Measurements from ENCODE around the gene PLA2R1.
A peak's percentile ranks its signal among the peaks of the same experiment; 100 is the strongest.

Gene PLA2R1

DNA sequence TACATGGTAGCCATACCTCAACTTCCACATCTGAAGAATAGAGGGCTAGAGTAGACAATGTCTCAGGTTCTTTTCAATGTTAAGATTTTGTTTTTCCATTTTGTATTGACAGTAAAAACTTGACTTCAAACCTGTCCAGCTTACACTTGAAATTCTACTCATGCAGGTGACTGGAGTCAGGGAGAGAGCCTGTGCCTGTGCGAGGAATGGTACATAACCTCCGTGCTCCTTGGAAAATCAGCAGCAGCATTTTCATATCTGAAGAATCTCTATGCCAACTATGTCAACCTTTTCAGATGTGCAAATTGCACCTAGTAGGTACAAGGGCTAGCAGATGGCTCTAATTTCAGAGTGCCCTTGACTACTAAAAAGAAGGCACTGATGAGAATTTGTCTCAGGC lies 2.1 kb downstream of the PLA2R1 start:
- no peak overlapping the region for H3K23ac ChIP-seq (ENCODE audit: low read length in 2 of 2)
- H3K27ac ChIP-seq (ENCODE audit: low read length, poor library complexity, severe bottlenecking) = no peak overlapping the region
- H3K18ac ChIP-seq (ENCODE audit: low read depth in 1 of 2, low read length in 2 of 2) = no peak overlapping the region
- H3K36me3 ChIP-seq (ENCODE audit: control insufficient read depth in 1 of 2, insufficient read depth in 2 of 2, low read depth in 1 of 2, low read length in 2 of 2) = peaks cover 3 to 10% of the 10 kb centered on the region in 2 experiments
- WGBS = 98% methylated on average over 2 of the region's 2 CpGs
- no peak overlapping the region for H2BK12ac ChIP-seq (ENCODE audit: low read length in 2 of 2)
- no peak overlapping the region for H2AK5ac ChIP-seq (ENCODE audit: low read length, severe bottlenecking)
- no peak overlapping the region for H4K91ac ChIP-seq (ENCODE audit: low read length)
- H3K27me3 ChIP-seq (ENCODE audit: control insufficient read depth in 1 of 2, insufficient read depth in 1 of 2, low read length in 2 of 2) = no peaks in the 10 kb centered on the region
- H3K4ac ChIP-seq (ENCODE audit: low read depth in 1 of 2, low read length in 2 of 2) = no peak overlapping the region
- H4K8ac ChIP-seq (ENCODE audit: low read length) = no peak overlapping the region
- DNase-seq = no peak
- peaks cover 13% of the 10 kb centered on the region for H3K4me1 ChIP-seq (ENCODE audit: control insufficient read depth, insufficient read depth, low read depth, low read length)
- H3K4me3 ChIP-seq (ENCODE audit: insufficient read depth in 1 of 2, low read depth in 1 of 2, low read length in 2 of 2) = no peak overlapping the region
- H3K79me1 ChIP-seq (replicated peaks; ENCODE audit: low read length, poor library complexity, severe bottlenecking) = peaks cover 45% of the 10 kb centered on the region
- no peak overlapping the region for H3K14ac ChIP-seq (ENCODE audit: low read length in 2 of 2)
- no peak overlapping the region for H2BK15ac ChIP-seq (ENCODE audit: low read depth, poor library complexity, severe bottlenecking)
- H2BK120ac ChIP-seq (ENCODE audit: low read depth, low read length) = no peak overlapping the region
- no peak overlapping the region for H2BK5ac ChIP-seq (ENCODE audit: low read depth, low read length, poor library complexity, severe bottlenecking)
- no peaks in the 10 kb centered on the region for H3K9me3 ChIP-seq (ENCODE audit: control insufficient read depth, low read length)
- H3K4me2 ChIP-seq (ENCODE audit: low read length, poor library complexity, severe bottlenecking) = no peak overlapping the region
- no peak overlapping the region for H2AFZ ChIP-seq (ENCODE audit: low read depth, low read length)
- H3K9ac ChIP-seq (ENCODE audit: low read length) = no peak overlapping the region

- Histone ChIP-seq H2BK12ac (ENCODE audit: low read length in 2 of 2) (peak overlapping the region; percentile 1 to 63), H4K91ac (ENCODE audit: low read length) (no peak overlapping the region), H3K79me1 (replicated peaks; ENCODE audit: low read length, poor library complexity, severe bottlenecking) (peaks cover 54% of the 10 kb centered on the region), H4K8ac (ENCODE audit: low read length) (no peak overlapping the region), H2BK5ac (ENCODE audit: low read depth, low read length, poor library complexity, severe bottlenecking) (no peak overlapping the region), H3K14ac (ENCODE audit: low read length in 2 of 2) (no peak overlapping the region), H3K9me3 (ENCODE audit: control insufficient read depth, low read length) (no peaks in the 10 kb centered on the region), H3K23ac (ENCODE audit: low read length in 2 of 2) (no peak overlapping the region), H3K18ac (ENCODE audit: low read depth in 1 of 2, low read length in 2 of 2) (peak overlapping the region in 1 of 2 experiments; percentile 43), H2AFZ (ENCODE audit: low read depth, low read length) (no peak overlapping the region), H2BK120ac (ENCODE audit: low read depth, low read length) (no peak overlapping the region), H3K27ac (ENCODE audit: low read length, poor library complexity, severe bottlenecking) (no peak overlapping the region), H2AK5ac (ENCODE audit: low read length, severe bottlenecking) (no peak overlapping the region), H2BK15ac (ENCODE audit: low read depth, poor library complexity, severe bottlenecking) (no peak overlapping the region), H3K4ac (ENCODE audit: low read depth in 1 of 2, low read length in 2 of 2) (no peak overlapping the region), H3K4me2 (ENCODE audit: low read length, poor library complexity, severe bottlenecking) (no peak overlapping the region), H3K36me3 (ENCODE audit: control insufficient read depth in 1 of 2, insufficient read depth in 2 of 2, low read depth in 1 of 2, low read length in 2 of 2) (peaks cover 6 to 10% of the 10 kb centered on the region in 2 experiments), H3K27me3 (ENCODE audit: control insufficient read depth in 1 of 2, insufficient read depth in 1 of 2, low read length in 2 of 2) (no peaks in the 10 kb centered on the region), H3K9ac (ENCODE audit: low read length) (no peak overlapping the region), H3K4me1 (ENCODE audit: control insufficient read depth, insufficient read depth, low read depth, low read length) (peaks cover 8% of the 10 kb centered on the region), H3K4me3 (ENCODE audit: insufficient read depth in 1 of 2, low read depth in 1 of 2, low read length in 2 of 2) (no peak overlapping the region)
- peak; percentile 24 for DNase-seq
- 59% methylated on average over 2 of the region's 2 CpGs for WGBS
These were observed 5.1 kb downstream of the PLA2R1 start for GRCh38 chr2:160057356-160057755.

GRCh38 chr2:160055726-160056108 lies 6.7 kb downstream of the PLA2R1 start:
- H2AK5ac ChIP-seq (ENCODE audit: low read length, severe bottlenecking) = no peak overlapping the region
- H3K9me3 ChIP-seq (ENCODE audit: control insufficient read depth, low read length) = no peaks in the 10 kb centered on the region
- H2BK120ac ChIP-seq (ENCODE audit: low read depth, low read length) = no peak overlapping the region
- no peak overlapping the region for H2BK12ac ChIP-seq (ENCODE audit: low read length in 2 of 2)
- H4K8ac ChIP-seq (ENCODE audit: low read length) = no peak overlapping the region
- H3K18ac ChIP-seq (ENCODE audit: low read depth in 1 of 2, low read length in 2 of 2) = peak overlapping the region in 1 of 2 experiments; percentile 48
- no peak overlapping the region for H2BK15ac ChIP-seq (ENCODE audit: low read depth, poor library complexity, severe bottlenecking)
- no peak overlapping the region for H4K91ac ChIP-seq (ENCODE audit: low read length)
- 83% methylated on average over 7 of the region's 7 CpGs for WGBS
- H3K4ac ChIP-seq (ENCODE audit: low read depth in 1 of 2, low read length in 2 of 2) = no peak overlapping the region
- H3K79me1 ChIP-seq (replicated peaks; ENCODE audit: low read length, poor library complexity, severe bottlenecking) = peaks cover 48% of the 10 kb centered on the region
- H3K27me3 ChIP-seq (ENCODE audit: control insufficient read depth in 1 of 2, insufficient read depth in 1 of 2, low read length in 2 of 2) = no peaks in the 10 kb centered on the region
- H3K14ac ChIP-seq (ENCODE audit: low read length in 2 of 2) = no peak overlapping the region
- peak overlapping the region in 1 of 2 experiments; percentile 17 for H3K4me3 ChIP-seq (ENCODE audit: insufficient read depth in 1 of 2, low read depth in 1 of 2, low read length in 2 of 2)
- no peak for DNase-seq
- H3K4me2 ChIP-seq (ENCODE audit: low read length, poor library complexity, severe bottlenecking) = no peak overlapping the region
- no peak overlapping the region for H3K23ac ChIP-seq (ENCODE audit: low read length in 2 of 2)
- no peak overlapping the region for H2AFZ ChIP-seq (ENCODE audit: low read depth, low read length)
- peaks cover 6 to 10% of the 10 kb centered on the region in 2 experiments for H3K36me3 ChIP-seq (ENCODE audit: control insufficient read depth in 1 of 2, insufficient read depth in 2 of 2, low read depth in 1 of 2, low read length in 2 of 2)
- H3K9ac ChIP-seq (ENCODE audit: low read length) = peak overlapping the region; percentile 30
- H2BK5ac ChIP-seq (ENCODE audit: low read depth, low read length, poor library complexity, severe bottlenecking) = no peak overlapping the region
- peaks cover 6% of the 10 kb centered on the region for H3K4me1 ChIP-seq (ENCODE audit: control insufficient read depth, insufficient read depth, low read depth, low read length)
- H3K27ac ChIP-seq (ENCODE audit: low read length, poor library complexity, severe bottlenecking) = no peak overlapping the region

DNA sequence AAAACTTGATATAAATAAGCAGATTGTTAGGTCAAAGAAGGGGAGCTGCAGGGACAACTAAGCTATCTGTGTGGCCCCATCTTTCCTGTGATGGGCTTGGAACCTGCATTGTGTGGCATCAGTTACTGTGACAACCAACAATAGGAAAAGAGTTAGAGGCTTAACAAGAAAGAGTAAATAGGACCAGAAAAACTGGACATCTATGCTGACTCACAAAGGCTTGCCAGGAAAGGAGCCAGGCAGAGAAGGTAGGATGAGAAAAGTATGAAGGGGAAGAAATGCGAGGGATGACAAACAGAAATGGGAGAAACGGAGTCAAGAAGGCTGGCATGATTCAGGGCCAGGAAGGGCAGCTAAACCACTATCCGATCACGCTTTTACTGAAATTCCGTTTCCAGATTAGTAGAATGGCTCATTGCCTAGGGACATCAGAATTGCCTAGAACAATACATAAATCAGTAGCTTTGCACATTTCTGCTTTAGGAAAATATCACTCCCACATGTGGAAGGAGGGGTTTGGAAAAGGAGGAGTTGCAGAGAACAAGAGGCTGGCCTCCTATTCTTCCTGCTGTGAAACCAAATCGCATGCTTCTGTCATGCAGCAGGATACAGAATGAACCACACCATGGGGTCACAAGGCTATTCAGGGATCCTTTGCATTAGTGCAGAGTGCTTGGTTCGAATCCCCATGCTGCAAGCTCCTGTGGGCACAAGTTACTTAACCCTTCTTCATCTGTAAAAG lies 7.3 kb downstream of the PLA2R1 start:
- H3K4me2 ChIP-seq (ENCODE audit: low read length, poor library complexity, severe bottlenecking) = no peak overlapping the region
- WGBS = 90% methylated on average over 7 of the region's 7 CpGs
- H4K91ac ChIP-seq (ENCODE audit: low read length) = no peak overlapping the region
- H2BK5ac ChIP-seq (ENCODE audit: low read depth, low read length, poor library complexity, severe bottlenecking) = no peak overlapping the region
- no peak overlapping the region for H3K23ac ChIP-seq (ENCODE audit: low read length in 2 of 2)
- no peak overlapping the region for H2AFZ ChIP-seq (ENCODE audit: low read depth, low read length)
- H3K27ac ChIP-seq (ENCODE audit: low read length, poor library complexity, severe bottlenecking) = no peak overlapping the region
- no peak for DNase-seq
- H3K4me3 ChIP-seq (ENCODE audit: insufficient read depth in 1 of 2, low read depth in 1 of 2, low read length in 2 of 2) = peak overlapping the region in 1 of 2 experiments; percentile 34
- no peaks in the 10 kb centered on the region for H3K27me3 ChIP-seq (ENCODE audit: control insufficient read depth in 1 of 2, insufficient read depth in 1 of 2, low read length in 2 of 2)
- peak overlapping the region; percentile 30 for H3K9ac ChIP-seq (ENCODE audit: low read length)
- no peak overlapping the region for H3K4ac ChIP-seq (ENCODE audit: low read depth in 1 of 2, low read length in 2 of 2)
- H3K18ac ChIP-seq (ENCODE audit: low read depth in 1 of 2, low read length in 2 of 2) = no peak overlapping the region
- H3K4me1 ChIP-seq (ENCODE audit: control insufficient read depth, insufficient read depth, low read depth, low read length) = peaks cover 6% of the 10 kb centered on the region
- H2BK120ac ChIP-seq (ENCODE audit: low read depth, low read length) = no peak overlapping the region
- H2AK5ac ChIP-seq (ENCODE audit: low read length, severe bottlenecking) = no peak overlapping the region
- H2BK15ac ChIP-seq (ENCODE audit: low read depth, poor library complexity, severe bottlenecking) = no peak overlapping the region
- H3K9me3 ChIP-seq (ENCODE audit: control insufficient read depth, low read length) = no peaks in the 10 kb centered on the region
- H3K36me3 ChIP-seq (ENCODE audit: control insufficient read depth in 1 of 2, insufficient read depth in 2 of 2, low read depth in 1 of 2, low read length in 2 of 2) = peaks cover 6 to 10% of the 10 kb centered on the region in 2 experiments
- no peak overlapping the region for H4K8ac ChIP-seq (ENCODE audit: low read length)
- H2BK12ac ChIP-seq (ENCODE audit: low read length in 2 of 2) = no peak overlapping the region
- H3K79me1 ChIP-seq (replicated peaks; ENCODE audit: low read length, poor library complexity, severe bottlenecking) = peaks cover 45% of the 10 kb centered on the region
- no peak overlapping the region for H3K14ac ChIP-seq (ENCODE audit: low read length in 2 of 2)
